Pancreas (tissue), 10 donors: ENCODE measurements around the gene HAUS7. TPM values are rescaled to one million over a fixed set of nuclear protein-coding genes. Genes with fewer than 3 reads are reported as not detected.
A peak's percentile ranks its signal among the peaks of the same experiment; 100 is the strongest.

Experiments used
- ATAC-seq, 4 donors: fragments of 200-7000 bp; cut with Tn5 transposase; one replicate each; pipeline versions ENCODE4 v1.8.0 to v1.9.1; 2020; ENCODE audit warnings: mild to moderate bottlenecking in 4 of 4, moderate library complexity in 4 of 4
- DNase-seq, 6 donors: peaks; one replicate each; pipeline ENCODE4 v3.0.0-alpha.2; 2020
- FAIRE-seq: peaks from 2 replicates; lab custom pipeline; 2012; peaks lifted over from hg19 to GRCh38; lab: Jason Lieb, UNC
- H3K27ac ChIP-seq, 4 donors: fragments of 200-600 bp; sonication (generic); 1 replicate in 3 of 4; 2 replicates in 1 of 4; pipeline versions ENCODE4 v1.5.0 to v1.8.0; 2020
- H3K27me3 ChIP-seq, 4 donors: fragments of 200-600 bp; one replicate each; pipeline ENCODE4 v1.8.0; 2021
- H3K36me3 ChIP-seq, 3 donors: fragments of 200-600 bp; sonication (generic) in 1 of 3; one replicate each; pipeline versions ENCODE4 v1.5.0 to v1.8.0; 2020 to 2021
- H3K4me1 ChIP-seq, 3 donors: fragments of 200-600 bp; one replicate each; pipeline ENCODE4 v1.8.0; 2021
- H3K4me3 ChIP-seq, 4 donors: fragments of 200-600 bp; sonication (generic) in 2 of 4; one replicate each; pipeline versions ENCODE4 v1.5.0 to v1.8.0; 2020 to 2021
- H3K9me3 ChIP-seq, 4 donors: fragments of 200-600 bp; one replicate each; pipeline ENCODE4 v1.8.0; 2021
- CTCF ChIP-seq, 4 donors: fragments of 200-600 bp; sonication (generic) in 3 of 4; IDR thresholded peaks; one replicate each; pipeline versions ENCODE4 v1.5.0 to v1.8.0; 2021; ENCODE audit warnings: antibody characterized with exemption in 4 of 4
- WGBS, 2 donors: extraction: QIAGEN DNeasy Blood & Tissue Kit; methylation state at CpG; one replicate each; pipeline ENCODE4 v1.1.7; 2013; 5-methylcytosine and 5-hydroxymethylcytosine counted together
- intact Hi-C, 3 donors: fragments of 100-400 bp; cut with DNase I; formaldehyde crosslinking; loops; one replicate each; pipeline versions ENCODE4 v1.11.1 to v1.14.2; 2022
- polyA plus RNA-seq, 2 donors: library from polyadenylated mRNA; stranded (reverse); fragments of 200-250 nt; gene quantifications; one replicate each; pipeline ENCODE4 v1.2.3, GENCODE V29; 2013
- total RNA-seq, 6 donors: library from RNA; stranded (reverse); fragmentation: NEBNext Ultra II Directional in 4 of 6; extraction: Animal tissue kit (Norgen Biotek cat#: 25700) in 4 of 6; gene quantifications; one replicate each; pipeline versions ENCODE4 v1.2.1 to v1.2.4, GENCODE V29; 2021 to 2023
- donor health status: healthy with polysubstance abuse.
- donor health status: DM: no; HTN: no; CAD: no; lungs with moderate emphysema.
- donor health status: DM: no; HTN: no; CAD: no.
- donor health status: control.
- donor health status: control.
- donor health status: Bipolar disorder and iron deficiency.
- donor health status: DM: yes; HTN: yes; CAD: no.
- donor health status: DM: no; HTN: no; CAD: no.
- donor health status: DM: no; HTN: no; CAD: no.
- donor health status: DM: yes; HTN: yes; CAD: no.

The HAUS7 gene
- total and polyA plus RNA-seq, 8 donors = 4.9 to 44.1 (median 9.5) TPM

GRCh38 chrX:153500676-153501280 is 30.4 kb upstream of the HAUS7 start:
- no peak for TF ChIP-seq CTCF (IDR thresholded peaks at IDR 0.05)
- Histone ChIP-seq H3K27ac (no peak overlapping the region), H3K9me3 (no peaks in the 10 kb centered on the region), H3K36me3 (no peaks in the 10 kb centered on the region), H3K4me1 (no peaks in the 10 kb centered on the region), H3K27me3 (peaks cover 0 to 7% (median 1%) of the 10 kb centered on the region in 4 donors), H3K4me3 (no peak overlapping the region)
- WGBS, 2 donors = 80 to 91% methylated on average over 9 of the region's 9 CpGs
- intact Hi-C loops = no loop called here
- no peak for DNase-seq
- no peak for FAIRE-seq
- ATAC-seq = no peak

GRCh38 chrX:153499876-153500275 is 29.5 kb upstream of the HAUS7 start:
- ATAC-seq = no peak
- Histone ChIP-seq H3K36me3 (no peaks in the 10 kb centered on the region), H3K4me3 (no peak overlapping the region), H3K27ac (no peak overlapping the region), H3K27me3 (peaks cover 0 to 7% (median 2%) of the 10 kb centered on the region in 4 donors), H3K9me3 (no peaks in the 10 kb centered on the region), H3K4me1 (no peaks in the 10 kb centered on the region)
- no peak for DNase-seq
- 56 to 74% methylated on average over 17 of the region's 17 CpGs for WGBS, 2 donors
- no peak for TF ChIP-seq CTCF (IDR thresholded peaks at IDR 0.05)
- intact Hi-C loops = no loop called here
- FAIRE-seq = no peak

GRCh38 chrX:153499341-153499740 is 29.0 kb upstream of the HAUS7 start:
- Histone ChIP-seq H3K9me3 (no peaks in the 10 kb centered on the region), H3K36me3 (no peaks in the 10 kb centered on the region), H3K4me3 (no peak overlapping the region), H3K4me1 (no peaks in the 10 kb centered on the region), H3K27me3 (peaks cover 0 to 7% (median 2%) of the 10 kb centered on the region in 4 donors), H3K27ac (no peak overlapping the region)
- intact Hi-C loops = no loop called here
- 61 to 79% methylated on average over 15 of the region's 15 CpGs for WGBS, 2 donors
- TF ChIP-seq CTCF (IDR thresholded peaks at IDR 0.05) = no peak
- ATAC-seq (no peak), FAIRE-seq (no peak), DNase-seq (no peak)

- Histone ChIP-seq H3K27me3 (peaks cover 0 to 7% (median 2%) of the 10 kb centered on the region in 4 donors), H3K36me3 (no peaks in the 10 kb centered on the region), H3K27ac (no peak overlapping the region), H3K4me1 (no peaks in the 10 kb centered on the region), H3K9me3 (no peaks in the 10 kb centered on the region), H3K4me3 (no peak overlapping the region)
- ATAC-seq (no peak), DNase-seq (no peak), FAIRE-seq (no peak)
- TF ChIP-seq CTCF (IDR thresholded peaks at IDR 0.05) = no peak
- intact Hi-C loops = no loop called here
- WGBS, 2 donors = 79 to 87% methylated on average over 7 of the region's 7 CpGs
Observed at GRCh38 chrX:153498453-153498852, 28.1 kb upstream of the HAUS7 start.

- WGBS, 2 donors = 55 to 63% methylated on average over 8 of the region's 8 CpGs
- peaks cover 0 to 7% (median 2%) of the 10 kb centered on the region in 4 donors for H3K27me3 ChIP-seq
- no peaks in the 10 kb centered on the region for H3K36me3 ChIP-seq
- ATAC-seq (no peak), FAIRE-seq (no peak), DNase-seq (no peak)
- TF ChIP-seq CTCF (IDR thresholded peaks at IDR 0.05) = no peak
- intact Hi-C loops = no loop called here
- H3K9me3 ChIP-seq = no peaks in the 10 kb centered on the region
- H3K4me1 ChIP-seq = no peaks in the 10 kb centered on the region
- no peak overlapping the region for H3K27ac ChIP-seq
- H3K4me3 ChIP-seq = peak overlapping the region in 1 of 4 donors; percentile 3
Observed at GRCh38 chrX:153496590-153496959, 26.2 kb upstream of the HAUS7 start.
